CD4-positive, alpha-beta T cell treated with Interleukin-4 for 1 hour (primary cell): ENCODE results near the gene EID1.
"Not testable (repeated sequence)": the region's sequence is repeated elsewhere in the genome, so short reads cannot be mapped to it uniquely, and the experiment has no call there.

Source experiments
- DNase-seq, 2 donors: peaks; one replicate each; pipeline ENCODE4 v3.0.0-alpha.2; 2020 to 2022

Gene EID1

GRCh38 chr15:48871542-48871941 lies 6.4 kb upstream of the EID1 start:
- no peak for DNase-seq

DNA sequence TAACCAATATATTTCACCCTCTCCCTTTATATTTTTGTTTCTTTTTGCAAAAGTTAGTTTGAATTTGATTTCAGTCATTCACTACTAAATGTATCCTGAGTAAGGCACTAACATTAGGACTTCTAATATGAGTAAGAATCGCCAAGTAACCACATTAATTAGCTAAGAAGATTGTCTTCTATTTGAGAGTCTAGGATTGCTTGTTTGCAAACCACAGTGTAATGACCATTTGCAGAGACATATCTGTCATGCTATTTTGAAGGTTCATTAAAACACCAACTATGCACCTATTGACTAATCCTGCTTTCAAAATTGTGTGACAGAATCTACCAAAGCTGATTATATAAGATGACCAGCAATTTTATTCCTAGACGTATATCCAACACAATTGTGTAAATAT lies 5.3 kb upstream of the EID1 start:
- DNase-seq: no peak

- DNase-seq: no peak
These were observed 2.5 kb upstream of the EID1 start for GRCh38 chr15:48875241-48875960.

DNA sequence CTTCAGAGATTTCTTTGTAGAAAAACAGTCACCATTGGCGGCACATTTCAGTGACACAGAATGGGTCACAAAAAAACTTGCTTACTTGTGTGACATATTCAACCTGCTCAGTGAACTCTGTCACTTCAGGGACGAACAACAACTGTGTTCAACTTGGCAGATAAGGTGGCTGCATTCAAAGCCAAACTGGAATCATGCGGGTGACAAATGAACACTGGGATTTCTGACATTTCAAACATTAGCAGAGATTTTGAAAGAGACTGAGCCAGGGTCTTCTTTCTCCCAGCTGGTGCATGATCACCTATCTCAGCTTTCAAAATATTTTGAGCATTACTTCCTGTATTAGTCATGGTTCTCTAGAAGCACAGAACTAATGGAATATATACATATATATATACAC lies 1.9 kb upstream of the EID1 start:
- DNase-seq: no peak

DNA sequence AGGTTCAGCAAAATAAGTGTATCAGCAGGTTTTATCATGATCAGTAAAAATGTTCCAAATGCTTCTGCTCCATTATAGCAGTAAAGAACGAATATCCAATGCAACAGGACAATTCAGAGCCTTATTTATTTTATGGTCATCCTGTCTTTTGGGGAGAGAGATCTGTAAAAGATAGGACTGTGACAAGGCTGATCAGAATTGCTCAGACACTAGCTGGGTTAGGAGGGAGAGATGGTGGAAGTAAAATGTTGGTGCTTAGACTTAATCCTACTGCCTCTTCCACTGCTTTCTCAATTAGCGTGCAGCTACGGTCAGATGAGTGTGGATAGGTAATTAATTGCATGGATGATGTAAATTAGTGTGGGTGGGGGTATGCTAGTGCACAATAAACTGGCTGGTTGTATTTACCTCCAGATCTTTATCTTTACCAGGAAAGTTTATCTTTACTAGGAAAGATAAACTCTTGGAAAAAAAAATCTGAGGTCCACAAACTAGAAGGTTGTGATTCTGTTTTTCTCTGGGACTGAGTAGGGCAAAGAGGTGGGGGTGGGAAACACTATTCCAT lies 2.2 kb downstream of the EID1 start:
- DNase-seq: no peak

DNA sequence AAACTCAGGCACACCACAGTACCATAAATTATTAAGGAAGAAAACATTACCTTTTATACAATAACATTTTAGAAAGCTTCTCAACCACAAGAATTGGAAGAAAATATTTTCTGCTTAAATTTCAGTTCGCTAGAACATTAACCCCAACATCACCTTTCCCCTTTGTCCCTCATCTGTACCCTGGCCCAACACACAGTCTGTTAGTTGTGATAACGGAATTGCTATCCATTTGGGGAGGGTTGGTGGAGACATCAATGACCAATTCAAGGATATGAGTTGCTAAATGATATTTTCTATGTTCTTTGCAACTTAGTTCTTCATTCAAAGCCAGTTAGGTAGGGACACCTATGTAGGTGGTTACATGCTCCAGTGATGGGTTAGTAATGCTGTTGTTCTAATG lies 5.8 kb downstream of the EID1 start:
- no peak for DNase-seq

DNA sequence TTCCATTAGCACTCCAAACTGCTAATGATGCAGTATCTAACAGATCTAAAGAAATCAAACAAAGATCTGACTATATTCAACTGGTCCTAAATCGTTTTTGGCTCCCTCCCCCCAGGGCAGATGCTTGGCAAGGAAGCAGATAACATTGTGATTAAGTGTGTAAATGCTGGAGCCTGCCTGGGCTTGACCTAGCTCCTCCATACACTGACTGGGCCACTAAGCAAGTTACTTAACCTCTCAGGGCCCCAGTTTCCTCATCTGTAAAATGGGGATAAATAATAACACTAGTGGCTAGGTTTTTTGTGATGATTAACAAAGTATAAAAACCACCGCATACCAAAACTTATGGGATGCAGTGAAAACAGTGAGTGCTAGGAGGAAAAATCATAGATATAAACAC lies 9.2 kb downstream of the EID1 start:
- DNase-seq: no peak

- no peak for DNase-seq
These were observed 10.3 kb downstream of the EID1 start for GRCh38 chr15:48888191-48888590.

DNA sequence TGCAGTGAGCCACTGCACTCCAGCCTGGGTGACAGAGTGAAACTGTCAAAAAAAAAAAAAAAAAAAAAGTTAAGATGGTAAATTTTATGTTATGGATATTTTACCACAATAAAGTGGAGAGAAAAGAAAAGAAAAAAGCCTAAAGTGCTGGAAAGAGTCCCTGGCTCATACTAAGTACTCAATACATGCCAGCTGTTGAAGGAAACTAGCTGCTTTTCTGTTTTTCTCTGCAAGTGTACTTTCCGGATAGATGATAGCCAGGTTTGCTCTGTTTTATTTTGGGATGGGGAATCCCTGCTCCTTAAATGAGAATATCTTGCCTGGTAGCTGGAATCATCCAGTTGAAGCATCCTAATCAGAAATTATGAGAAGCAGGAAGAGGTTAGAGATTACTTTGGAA lies 10.9 kb downstream of the EID1 start:
- DNase-seq: no peak

DNA sequence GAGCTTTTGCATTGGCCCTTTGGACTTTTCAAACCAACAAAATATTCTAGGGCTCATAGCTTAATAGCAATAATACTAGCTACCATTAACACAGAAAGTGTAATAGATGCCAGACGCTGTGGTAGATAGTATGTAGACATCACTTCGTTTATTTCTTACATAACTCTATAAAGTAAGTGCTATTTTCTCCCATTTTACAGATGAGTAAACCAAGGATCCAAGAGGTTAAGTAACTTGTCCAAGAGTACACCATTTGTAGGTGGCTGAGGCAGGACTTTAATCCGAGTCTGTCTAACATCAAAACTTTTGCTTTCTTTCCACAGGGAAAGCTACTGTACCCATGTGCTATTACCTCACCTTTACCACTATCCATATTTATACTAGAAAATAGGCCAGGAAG lies 12.0 kb downstream of the EID1 start:
- DNase-seq: no peak

DNA sequence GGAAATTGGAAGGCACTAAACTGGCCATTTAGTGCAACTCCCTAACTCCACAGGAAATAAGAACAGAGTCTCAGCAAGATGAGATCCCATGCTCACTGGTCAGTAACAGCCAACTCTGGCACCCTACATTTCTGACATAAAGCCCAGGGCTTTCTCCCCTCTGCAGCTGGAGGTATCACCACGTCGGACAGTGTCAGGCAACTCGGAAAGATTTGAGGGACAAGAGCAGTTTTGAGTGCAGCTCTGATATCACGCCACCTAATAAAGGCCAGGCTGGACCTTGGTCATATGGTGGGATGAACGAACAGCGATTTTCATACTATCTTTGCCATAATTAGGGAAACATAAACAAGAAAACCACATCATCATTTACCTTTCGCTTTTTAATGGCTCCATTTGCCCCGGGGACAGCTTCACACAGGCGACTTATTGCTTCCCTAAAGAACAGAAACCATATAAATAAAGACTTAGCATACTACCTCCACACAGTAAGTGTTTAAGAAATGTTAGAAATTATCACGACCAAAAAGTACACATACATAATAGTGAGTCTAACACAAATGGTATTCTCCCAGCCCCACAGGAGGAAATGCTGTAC lies 12.5 kb downstream of the EID1 start:
- DNase-seq: no peak

DNA sequence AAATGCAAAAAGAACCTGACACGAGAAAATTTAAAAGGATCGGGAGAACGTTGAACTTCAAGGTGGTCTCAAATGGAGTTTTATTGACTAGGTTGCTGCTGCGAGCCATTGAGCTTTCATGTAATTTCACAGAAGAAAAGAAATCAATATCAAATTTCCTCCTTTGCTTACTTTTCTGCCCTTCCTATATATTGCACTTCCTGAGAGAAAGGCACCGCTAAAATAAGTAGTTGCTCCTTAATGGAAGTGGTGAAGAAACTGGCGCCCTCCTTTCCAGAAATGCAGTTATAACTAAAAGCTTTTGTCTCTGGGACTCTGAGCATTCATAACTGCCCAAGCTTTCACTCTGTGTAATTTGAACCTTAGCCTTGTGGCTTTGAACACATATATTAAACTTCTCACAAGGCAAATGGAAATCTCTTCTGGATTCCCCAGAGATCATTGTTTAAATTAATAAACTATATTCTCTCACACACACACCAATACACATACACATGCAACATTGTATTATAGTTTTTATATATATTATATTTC lies 13.4 kb downstream of the EID1 start:
- no peak for DNase-seq

- DNase-seq: no peak
These were observed 15.4 kb downstream of the EID1 start for GRCh38 chr15:48893311-48893710.

DNA sequence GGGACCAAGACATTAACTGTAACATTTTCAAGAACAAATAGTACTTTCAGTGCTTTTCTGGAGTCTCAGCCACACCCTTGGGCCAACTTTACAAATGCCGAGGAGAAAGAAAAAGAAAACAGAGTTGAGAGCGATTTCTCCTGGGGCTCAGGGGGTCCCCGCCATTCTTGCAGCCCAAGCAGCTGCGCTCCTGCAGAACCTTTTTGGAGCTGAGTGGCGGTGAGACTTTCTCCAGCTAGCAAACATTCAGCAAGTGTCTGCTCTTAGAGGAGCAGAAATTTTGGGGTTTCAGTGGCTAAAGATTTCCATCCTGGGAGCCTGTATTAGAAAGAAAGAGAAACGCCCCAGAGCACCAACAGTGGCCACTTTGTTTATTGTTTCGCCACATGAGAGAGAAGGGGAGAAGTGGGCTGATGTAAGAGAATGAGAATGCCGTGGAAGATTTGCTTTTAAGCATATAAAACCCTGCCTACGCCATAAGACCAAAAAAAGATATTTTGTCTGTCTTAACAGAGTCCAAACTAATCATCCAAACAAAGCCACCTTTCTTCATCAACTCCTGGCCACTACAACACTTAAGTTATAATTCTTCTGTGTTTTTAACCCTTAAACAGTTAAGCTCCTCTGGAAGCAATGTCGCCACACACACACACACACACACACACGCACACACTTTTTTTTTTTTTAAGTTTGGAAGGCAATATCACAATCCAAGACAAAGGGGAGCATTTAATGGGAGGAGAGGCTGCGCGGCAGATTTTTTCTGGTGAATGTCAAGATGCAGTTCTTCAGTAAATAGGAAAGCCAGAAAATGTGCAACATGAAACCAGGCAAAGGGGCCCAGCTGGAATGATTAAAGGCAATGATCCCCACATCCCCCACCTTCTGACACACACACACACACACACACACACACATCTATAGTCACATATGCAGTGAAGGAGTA lies 19.2 kb downstream of the EID1 start:
- no peak for DNase-seq

- no peak for DNase-seq
These were observed 20.1 kb downstream of the EID1 start for GRCh38 chr15:48898032-48898431.

GRCh38 chr15:48898446-48898845 lies 20.5 kb downstream of the EID1 start:
- no peak for DNase-seq

DNA sequence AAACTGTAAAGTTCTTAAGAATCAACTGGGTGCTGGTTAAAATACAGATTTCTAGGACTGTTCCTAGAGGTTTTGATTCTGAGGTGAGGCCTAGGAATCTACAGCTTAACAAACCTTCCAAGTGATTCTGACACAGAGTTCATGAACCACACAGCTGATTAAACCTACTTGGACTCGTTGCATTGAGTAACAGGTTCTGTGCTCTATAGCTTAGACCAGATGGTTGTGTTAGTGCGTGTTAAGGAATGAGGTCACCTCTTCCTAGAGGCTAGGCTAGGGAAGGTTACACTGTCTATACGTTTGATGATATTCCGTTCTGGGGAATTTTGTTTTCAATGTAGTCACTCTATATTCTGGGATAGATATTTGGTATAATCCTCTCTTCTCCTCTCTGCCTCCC lies 21.9 kb downstream of the EID1 start:
- no peak for DNase-seq

- no peak for DNase-seq
These were observed 26.8 kb downstream of the EID1 start for GRCh38 chr15:48904758-48905157.

- DNase-seq: no peak
These were observed 27.3 kb downstream of the EID1 start for GRCh38 chr15:48905216-48905615.

- no peak for DNase-seq
These were observed 27.9 kb downstream of the EID1 start for GRCh38 chr15:48905847-48906246.

GRCh38 chr15:48909313-48909712 lies 31.4 kb downstream of the EID1 start:
- DNase-seq: not testable (repeated sequence)

- DNase-seq: not testable (repeated sequence)
These were observed 32.6 kb downstream of the EID1 start for GRCh38 chr15:48910554-48910953.

DNA sequence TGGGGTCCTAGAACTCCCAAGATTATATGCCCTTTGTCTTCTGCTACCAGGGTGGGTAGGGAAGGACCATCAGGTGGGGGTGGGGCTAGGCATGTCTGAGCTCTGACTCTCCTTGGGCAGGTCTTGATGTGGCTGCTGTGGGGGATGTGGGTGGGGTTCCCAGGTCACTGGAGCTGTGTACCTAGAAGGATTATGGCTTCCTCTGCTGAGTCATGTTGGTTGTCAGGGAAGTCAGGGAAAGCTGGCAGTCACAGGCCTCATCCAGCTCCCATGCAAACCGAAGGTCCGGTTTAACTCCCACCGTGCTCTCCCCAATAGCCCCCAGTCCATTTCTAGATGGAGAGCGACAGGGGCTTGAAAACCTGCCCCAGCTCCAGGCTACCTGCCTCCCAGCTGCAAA lies 35.2 kb downstream of the EID1 start:
- no peak for DNase-seq
